GM19023 (cell line): Measurements from ENCODE around the gene GDPD2.
A peak's percentile ranks its signal among the peaks of the same experiment; 100 is the strongest.

ENCODE experiments used
- ATAC-seq: cut with Tn5 transposase; IDR thresholded peaks from one replicate; pipeline ENCODE4 v1.9.1; 2021; ENCODE audit warnings: mild to moderate bottlenecking, moderate library complexity; ENCODE audit not compliant: unreplicated experiment

The GDPD2 gene

DNA sequence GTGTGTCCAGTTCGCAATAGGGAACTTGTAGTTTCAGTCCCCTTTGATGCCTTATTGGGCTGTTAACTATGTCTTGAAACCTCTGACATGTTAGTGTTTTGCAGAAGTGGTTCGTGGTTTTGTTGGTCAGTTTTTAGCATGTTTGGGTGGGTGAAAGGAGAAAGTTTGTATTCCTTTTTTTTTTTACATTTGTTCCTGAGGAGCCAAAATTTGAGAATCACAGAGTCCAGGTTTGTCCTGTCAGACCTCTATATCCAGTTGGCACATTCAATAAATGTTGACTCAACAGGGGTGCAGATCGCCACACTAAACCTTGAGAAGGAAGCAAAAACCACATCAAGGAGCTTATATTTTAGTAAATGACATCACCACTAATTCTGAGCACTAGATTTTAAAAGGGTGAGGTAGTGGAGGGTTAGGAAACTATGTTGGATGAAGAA is 47.8 kb downstream of the GDPD2 start:
- ATAC-seq, result peak; percentile 69

DNA sequence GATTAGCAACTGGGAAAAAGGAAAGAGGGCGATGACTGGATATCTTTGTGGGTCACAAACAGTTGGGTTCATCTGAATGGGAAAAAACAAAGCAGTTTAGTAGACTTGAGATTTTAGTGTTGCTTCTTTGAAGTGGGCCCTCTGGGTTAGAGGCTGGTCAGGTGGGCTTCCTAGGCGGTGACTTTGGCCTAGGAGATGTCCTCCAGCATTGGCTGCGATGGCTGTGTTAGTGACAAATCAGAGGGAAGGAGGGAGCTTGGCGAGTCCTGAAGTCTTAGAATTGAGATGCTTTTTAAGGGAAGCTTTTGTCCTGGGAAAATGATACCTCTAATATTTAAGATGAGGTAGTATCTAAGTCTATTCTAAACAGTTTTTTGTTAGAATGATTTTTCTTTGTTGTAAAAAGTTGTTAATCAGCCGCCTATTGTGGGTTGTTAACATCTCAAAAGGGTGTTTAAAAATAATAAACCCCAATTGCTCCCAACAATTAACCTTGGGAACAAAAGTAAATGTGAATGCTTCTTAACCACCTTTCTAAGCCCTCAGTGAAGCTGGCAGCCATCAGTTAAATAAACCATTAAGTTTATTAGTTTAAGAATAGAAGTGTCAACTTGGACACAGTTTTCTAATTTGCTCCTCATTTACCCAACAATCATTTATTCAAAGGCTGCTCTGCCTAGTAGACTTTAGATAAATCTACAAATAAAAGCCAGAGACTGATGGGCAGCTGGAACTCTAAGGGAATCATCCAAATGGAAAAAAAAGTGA is 53.2 kb downstream of the GDPD2 start:
- no peak for ATAC-seq

DNA sequence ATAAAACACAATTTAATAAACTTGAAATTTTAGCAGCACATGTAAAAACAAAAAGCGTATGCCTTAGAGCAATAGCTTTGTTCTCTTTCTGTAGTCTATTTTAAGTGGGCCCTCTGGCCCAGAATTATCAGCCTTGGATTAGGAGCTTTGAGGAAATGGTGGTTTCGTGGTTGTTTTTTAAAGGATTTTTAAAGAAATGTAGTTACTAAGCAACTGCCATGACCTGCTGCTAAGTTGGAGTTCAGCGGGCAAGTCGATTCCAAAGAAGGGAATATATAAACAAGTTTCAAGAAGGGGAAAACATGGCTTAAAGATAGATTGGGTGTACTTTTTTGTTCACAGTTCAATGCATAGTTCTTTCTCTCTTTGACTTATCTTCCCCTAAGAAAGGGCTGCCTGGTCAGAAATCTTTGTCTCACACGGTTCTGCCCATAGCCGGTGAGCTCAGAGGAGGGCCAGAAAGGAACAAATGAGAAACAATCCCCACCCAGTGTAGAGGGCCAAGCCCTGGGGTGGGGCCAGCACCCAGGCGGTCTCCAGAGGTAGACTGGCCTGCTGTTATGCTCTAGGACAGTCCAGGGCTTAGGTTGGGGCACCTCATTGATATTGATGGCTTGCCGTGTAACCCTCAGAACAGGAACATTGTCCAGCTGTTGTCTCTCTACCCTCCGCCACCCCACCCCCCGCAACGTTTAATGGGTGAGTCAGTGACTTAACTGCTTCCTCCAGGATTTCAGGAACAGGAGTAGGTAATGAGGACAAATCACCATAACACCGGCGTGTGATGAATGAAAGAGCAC is 54.0 kb downstream of the GDPD2 start:
- no peak for ATAC-seq

DNA sequence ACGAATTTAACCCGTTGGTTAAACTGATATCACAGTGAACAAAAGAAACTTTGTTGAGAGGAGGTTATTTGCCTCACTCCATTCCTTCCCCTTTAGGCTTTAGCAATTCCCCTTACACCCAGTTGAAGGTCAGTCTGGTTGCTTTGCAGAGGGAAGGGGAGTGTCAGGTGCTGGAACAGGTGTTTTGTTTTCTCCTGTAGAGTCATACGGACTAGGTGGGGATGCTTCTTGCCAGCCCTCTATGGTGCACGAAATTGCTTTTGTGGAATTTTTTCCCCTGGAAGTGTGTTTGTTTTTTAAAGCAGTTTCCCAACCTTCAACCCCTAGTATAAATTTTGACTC is 54.6 kb downstream of the GDPD2 start:
- ATAC-seq, result no peak

DNA sequence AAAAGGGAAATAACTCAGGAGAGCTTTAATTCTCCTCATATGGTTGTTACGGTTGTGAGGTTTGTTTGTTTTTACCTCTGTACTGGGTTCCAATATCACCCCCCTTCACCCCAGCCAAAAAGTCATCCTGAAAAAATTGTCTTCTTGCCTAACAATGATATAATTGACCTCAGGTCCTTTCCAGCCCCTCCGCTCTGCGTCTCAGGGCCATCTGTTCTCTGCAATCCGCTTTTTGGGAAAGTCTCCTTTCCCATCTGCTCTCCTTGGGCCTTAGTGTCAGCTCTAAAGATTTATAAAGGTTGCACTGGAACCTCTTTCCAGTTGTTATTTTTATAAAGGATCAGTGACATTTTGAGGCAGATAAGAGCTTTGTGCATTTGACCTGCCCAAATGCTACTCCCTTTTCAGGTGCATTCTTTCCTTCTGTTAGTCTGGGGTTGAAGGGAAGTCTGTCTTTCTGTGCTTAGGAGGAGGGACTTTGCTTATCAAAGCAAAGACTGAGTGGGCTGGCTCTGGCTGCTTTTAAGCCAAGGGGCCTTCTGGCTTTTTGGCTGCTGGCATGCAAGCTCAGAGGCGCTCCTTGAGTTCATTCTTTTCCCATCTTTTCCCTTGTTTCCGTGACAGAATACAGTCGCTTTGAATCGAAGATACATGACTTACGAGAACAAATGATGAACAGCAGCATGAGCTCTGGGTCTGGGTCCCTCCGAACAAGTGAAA is 55.6 kb downstream of the GDPD2 start:
- ATAC-seq, result no peak

DNA sequence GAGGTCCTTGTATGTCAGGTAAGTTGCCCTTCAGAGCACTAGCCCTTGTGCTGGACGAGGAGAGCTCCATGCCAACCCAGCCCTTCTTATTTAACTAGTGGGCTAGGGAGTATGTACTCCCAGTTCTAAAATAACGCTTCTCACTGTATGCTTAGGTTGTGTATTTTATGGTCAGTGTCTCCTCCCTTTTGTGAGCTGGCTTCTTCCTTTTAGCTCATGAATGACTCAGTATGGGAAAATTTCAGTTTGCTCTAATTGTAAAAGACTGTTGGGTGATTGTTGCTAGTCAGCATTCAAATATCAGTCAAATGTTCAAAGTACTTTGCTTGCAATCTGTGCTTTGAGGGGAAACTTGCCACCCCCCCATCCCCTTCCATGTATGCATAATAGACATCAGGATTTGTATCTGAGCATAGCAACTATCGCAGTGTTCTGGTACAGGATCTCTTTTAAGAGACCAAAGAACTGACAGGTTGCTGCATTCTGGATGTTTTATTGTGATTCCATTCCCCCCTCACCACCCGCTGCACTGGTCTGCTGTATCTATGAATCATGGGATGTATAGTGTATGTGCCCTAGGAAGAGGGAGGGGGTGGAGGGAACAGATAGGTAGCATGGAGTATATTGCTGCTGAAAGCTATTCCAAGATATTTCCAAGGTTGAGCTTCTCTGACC is 56.3 kb downstream of the GDPD2 start:
- ATAC-seq, result no peak

DNA sequence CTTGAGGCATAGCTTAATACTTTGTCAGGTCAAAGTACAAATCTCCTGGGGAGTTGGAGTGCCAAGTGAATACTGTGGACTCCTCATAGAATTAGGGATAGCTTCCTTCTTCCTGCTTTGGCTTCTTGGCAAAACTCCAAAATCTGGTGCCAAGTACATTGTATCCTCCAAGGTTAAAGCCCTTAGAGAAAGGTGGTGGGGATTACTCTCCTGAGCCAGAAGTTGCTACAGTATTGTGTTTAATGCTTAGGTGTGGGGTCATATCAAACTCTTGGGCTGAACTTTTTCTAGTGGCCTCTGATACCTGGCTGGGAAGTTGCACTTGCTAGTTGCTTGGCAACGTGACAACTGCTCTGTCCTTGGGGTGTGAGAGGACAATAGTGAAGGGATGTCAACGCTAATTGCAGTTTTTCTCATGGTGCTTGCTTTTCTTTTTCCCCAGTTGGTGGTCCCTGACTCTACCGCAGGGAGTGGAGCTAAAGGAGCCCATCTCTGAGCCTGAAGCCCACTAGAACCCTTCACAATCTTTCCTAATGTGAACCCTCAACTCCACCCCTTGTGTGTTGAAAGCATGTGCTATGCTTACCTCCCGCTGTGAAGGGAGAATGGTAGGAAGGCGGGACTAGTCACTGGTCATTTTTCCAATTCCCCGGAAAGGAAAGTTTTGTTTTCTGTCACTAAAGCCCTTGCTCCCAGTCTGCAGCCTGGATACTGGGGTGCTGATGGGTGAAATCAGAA is 57.0 kb downstream of the GDPD2 start:
- no peak for ATAC-seq

DNA sequence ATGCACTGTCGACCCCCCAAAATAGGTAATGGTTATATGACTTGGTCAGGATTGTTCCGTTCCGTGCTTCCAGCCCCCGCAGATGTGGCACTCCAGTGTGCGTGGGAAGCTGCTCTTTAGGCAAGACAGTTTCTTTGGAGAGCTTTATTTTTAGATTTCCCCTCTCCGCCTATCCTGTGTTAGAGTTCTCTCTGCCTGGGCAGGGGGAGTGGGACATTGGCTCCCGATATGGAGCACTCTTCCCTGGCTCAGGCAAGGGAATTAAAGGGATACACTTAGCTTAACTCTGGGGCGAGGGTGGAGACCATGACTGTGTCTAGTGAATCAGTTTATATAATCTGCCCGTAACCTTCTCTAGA is 57.5 kb downstream of the GDPD2 start:
- no peak for ATAC-seq

DNA sequence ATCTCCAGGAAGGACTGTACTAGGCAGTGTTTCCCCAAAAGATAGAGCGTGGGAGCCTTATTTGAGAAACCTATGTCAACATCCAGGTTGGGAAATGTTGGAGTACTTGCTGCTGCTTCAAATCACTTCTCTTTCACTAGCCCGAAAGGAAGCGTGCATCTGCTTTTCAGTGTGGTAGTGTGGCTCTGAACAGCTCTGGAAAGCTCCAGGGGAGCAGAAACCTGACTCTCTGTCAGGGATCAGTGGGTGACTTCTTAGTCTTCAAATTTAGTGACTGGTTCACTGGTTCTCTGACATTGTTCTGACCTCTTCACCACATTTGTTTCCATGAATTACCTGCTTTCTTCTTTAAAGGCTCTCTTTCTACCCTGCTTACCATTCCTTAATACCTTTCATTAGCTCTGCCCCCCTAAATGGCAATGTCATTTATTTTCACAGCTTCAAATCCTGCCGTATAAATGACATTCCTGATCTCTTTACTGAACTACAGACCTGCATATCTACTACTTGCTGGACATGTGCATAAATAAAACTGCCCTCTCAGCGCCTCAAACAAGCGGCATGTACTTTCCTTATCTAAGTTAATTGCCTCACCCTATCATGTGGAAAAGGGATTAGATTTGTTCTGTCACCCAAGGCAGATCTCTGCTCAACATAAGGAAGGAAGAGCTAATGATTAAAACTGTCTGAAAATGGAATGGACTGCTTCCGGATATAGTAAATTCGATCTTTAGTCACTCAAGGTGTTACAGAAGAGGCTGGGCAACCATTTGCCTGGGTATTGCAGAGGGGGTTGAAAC is 58.6 kb downstream of the GDPD2 start:
- no peak for ATAC-seq

DNA sequence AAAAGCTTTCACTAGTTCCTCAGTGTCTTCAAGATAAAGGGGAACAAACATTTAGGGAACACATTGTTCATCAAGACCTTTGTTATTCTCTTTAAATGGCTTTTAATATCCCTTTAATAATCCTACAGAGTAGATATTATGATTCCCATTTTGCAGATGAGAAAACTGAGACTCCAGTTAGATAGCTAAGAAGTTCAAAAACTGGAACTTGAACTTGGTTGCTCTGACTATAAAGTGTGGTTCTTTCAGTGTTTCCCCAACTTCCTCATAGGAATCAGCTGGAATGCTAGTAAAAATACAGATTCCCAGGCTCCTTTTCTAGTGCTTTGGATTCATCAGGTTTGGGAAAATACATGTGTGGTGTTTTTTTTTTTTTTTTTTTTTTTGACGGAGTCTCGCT is 59.2 kb downstream of the GDPD2 start:
- no peak for ATAC-seq
